Peyer's patch (tissue), 4 donors: ENCODE data around the gene PTBP1. TPM values are rescaled to one million over a fixed set of nuclear protein-coding genes. Genes with fewer than 3 reads are reported as not detected.

Source experiments
- DNase-seq, 3 donors: peaks; one replicate each; pipeline ENCODE4 v3.0.0-alpha.2; 2017 to 2019
- H3K27ac ChIP-seq, 4 donors: fragments of 200-600 bp; sonication (generic); one replicate each; pipeline ENCODE4 v1.5.1; 2016 to 2019
- H3K27me3 ChIP-seq, 2 donors: fragments of 200-600 bp; sonication (generic); one replicate each; pipeline ENCODE4 v1.5.1; 2019
- H3K36me3 ChIP-seq, 3 donors: fragments of 200-600 bp; sonication (generic); one replicate each; pipeline ENCODE4 v1.5.1; 2016 to 2019
- H3K4me1 ChIP-seq, 4 donors: fragments of 200-600 bp; sonication (generic); one replicate each; pipeline ENCODE4 v1.5.1; 2016 to 2019
- H3K4me3 ChIP-seq, 4 donors: fragments of 200-600 bp; sonication (generic); 1 replicate in 3 of 4; 2 replicates in 1 of 4; pipeline ENCODE4 v1.5.1; 2016 to 2019; ENCODE audit warnings: mild to moderate bottlenecking in 1 of 4
- H3K9me3 ChIP-seq, 4 donors: fragments of 200-600 bp; sonication (generic); one replicate each; pipeline ENCODE4 v1.5.1; 2016 to 2019; ENCODE audit warnings: mild to moderate bottlenecking in 1 of 4
- POLR2A ChIP-seq, 2 donors: fragments of 450-650 bp; IDR thresholded peaks; one replicate each; pipeline ENCODE4 v1.5.1; 2017; ENCODE audit warnings: antibody characterized with exemption in 2 of 2, mild to moderate bottlenecking in 2 of 2, moderate library complexity in 2 of 2
- total RNA-seq, 4 donors: library from RNA; depleted of rRNA; stranded (reverse); fragments of >200 nt; gene quantifications; one replicate each; pipeline ENCODE4 v1.1.0, GENCODE V29; 2016
- TF ChIP-seq, protein P1 (sequence below), 6 experiments: fragments of 450-650 bp in 4 of 6; fragments of 200-600 bp in 2 of 6; sonication (generic) in 1 of 6; IDR thresholded peaks; one replicate each; pipeline ENCODE4 v1.5.1; 2017 to 2019; ENCODE audit warnings: antibody characterized with exemption in 6 of 6, mild to moderate bottlenecking in 3 of 6, moderate library complexity in 1 of 6

PTBP1 gene
- total RNA-seq, 4 donors from 2014 or later, result 173 to 436 (median 229) TPM

DNA sequence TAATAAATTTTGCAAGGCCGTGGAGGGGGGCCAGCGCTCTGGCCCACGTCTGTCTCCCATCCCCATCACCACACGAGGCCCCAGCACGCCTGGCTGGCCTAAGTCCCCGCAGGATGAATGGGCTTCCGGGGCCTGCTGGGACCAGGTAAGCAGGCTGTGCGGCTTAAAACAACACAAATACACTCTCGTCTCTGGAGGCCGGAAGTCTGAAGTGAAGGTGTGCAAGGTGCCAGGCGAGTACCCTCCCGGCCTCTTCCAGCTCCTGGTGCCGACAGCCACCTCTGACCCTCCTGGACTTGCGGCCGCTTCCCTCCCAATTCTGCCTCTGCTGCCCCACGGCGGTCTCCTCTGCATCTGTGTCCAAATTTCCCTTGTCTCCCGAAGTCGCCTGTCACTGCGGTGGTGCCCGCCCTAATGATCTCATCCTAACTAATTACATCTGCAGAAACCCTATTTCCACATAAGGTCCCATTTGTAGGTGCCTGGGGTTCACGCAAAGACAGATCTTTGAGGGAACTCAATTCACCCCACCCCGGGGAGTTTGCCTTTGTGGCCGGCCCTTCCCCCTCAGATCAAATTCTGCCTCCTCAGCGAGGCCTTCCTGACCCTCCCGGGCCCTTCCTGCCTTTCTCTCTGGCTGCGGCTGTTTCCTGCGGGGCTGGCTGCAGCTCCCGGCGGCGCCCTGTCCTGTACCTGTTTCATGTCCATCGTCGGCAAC lies 8.1 kb upstream of the PTBP1 start:
- peaks cover 0 to 10% (median 0%) of the 10 kb centered on the region in 4 donors for H3K4me1 ChIP-seq
- H3K27ac ChIP-seq, result peak overlapping the region in 2 of 4 donors; percentile 59 to 65
- H3K27me3 ChIP-seq, result no peaks in the 10 kb centered on the region
- H3K36me3 ChIP-seq, result no peaks in the 10 kb centered on the region
- H3K9me3 ChIP-seq, result no peaks in the 10 kb centered on the region
- no peak for DNase-seq
- no peak overlapping the region for H3K4me3 ChIP-seq
- TF ChIP-seq, protein P1, sequence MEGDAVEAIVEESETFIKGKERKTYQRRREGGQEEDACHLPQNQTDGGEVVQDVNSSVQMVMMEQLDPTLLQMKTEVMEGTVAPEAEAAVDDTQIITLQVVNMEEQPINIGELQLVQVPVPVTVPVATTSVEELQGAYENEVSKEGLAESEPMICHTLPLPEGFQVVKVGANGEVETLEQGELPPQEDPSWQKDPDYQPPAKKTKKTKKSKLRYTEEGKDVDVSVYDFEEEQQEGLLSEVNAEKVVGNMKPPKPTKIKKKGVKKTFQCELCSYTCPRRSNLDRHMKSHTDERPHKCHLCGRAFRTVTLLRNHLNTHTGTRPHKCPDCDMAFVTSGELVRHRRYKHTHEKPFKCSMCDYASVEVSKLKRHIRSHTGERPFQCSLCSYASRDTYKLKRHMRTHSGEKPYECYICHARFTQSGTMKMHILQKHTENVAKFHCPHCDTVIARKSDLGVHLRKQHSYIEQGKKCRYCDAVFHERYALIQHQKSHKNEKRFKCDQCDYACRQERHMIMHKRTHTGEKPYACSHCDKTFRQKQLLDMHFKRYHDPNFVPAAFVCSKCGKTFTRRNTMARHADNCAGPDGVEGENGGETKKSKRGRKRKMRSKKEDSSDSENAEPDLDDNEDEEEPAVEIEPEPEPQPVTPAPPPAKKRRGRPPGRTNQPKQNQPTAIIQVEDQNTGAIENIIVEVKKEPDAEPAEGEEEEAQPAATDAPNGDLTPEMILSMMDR (IDR thresholded peaks at IDR 0.05), result no peak
- TF ChIP-seq POLR2A (IDR thresholded peaks at IDR 0.05), result no peak

DNA sequence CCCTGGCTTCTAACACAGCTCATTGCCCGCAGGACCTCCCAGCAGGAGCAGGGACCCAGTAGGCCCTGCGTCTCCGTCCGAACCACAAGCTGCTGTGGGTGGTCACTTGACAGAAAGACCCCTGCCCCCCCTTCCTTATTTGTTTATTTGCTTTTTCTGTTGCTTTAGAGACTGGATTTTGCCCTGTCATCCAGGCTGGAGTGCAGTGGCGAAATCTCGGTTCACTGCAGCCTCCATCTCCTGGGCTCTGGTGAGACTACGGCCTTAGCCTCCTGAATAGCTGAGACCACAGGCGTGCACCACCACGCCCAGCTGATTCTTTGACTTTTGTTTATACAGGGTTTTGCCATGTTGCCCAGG lies 7.6 kb upstream of the PTBP1 start:
- Histone ChIP-seq H3K9me3 (no peaks in the 10 kb centered on the region), H3K27ac (peak overlapping the region in 2 of 4 donors; percentile 59 to 65), H3K4me3 (no peak overlapping the region), H3K4me1 (peaks cover 0 to 10% (median 0%) of the 10 kb centered on the region in 4 donors), H3K36me3 (no peaks in the 10 kb centered on the region), H3K27me3 (no peaks in the 10 kb centered on the region)
- DNase-seq, result no peak
- TF ChIP-seq, protein P1 (IDR thresholded peaks at IDR 0.05), result no peak
- TF ChIP-seq POLR2A (IDR thresholded peaks at IDR 0.05), result no peak

GRCh38 chr19:791007-791566 lies 6.2 kb upstream of the PTBP1 start:
- Histone ChIP-seq H3K27ac (no peak overlapping the region), H3K9me3 (no peaks in the 10 kb centered on the region), H3K36me3 (no peaks in the 10 kb centered on the region), H3K4me1 (peaks cover 0 to 16% (median under 1%) of the 10 kb centered on the region in 4 donors), H3K27me3 (no peaks in the 10 kb centered on the region), H3K4me3 (no peak overlapping the region)
- no peak for DNase-seq
- TF ChIP-seq POLR2A (IDR thresholded peaks at IDR 0.05), result no peak
- TF ChIP-seq, protein P1 (IDR thresholded peaks at IDR 0.05), result no peak

DNA sequence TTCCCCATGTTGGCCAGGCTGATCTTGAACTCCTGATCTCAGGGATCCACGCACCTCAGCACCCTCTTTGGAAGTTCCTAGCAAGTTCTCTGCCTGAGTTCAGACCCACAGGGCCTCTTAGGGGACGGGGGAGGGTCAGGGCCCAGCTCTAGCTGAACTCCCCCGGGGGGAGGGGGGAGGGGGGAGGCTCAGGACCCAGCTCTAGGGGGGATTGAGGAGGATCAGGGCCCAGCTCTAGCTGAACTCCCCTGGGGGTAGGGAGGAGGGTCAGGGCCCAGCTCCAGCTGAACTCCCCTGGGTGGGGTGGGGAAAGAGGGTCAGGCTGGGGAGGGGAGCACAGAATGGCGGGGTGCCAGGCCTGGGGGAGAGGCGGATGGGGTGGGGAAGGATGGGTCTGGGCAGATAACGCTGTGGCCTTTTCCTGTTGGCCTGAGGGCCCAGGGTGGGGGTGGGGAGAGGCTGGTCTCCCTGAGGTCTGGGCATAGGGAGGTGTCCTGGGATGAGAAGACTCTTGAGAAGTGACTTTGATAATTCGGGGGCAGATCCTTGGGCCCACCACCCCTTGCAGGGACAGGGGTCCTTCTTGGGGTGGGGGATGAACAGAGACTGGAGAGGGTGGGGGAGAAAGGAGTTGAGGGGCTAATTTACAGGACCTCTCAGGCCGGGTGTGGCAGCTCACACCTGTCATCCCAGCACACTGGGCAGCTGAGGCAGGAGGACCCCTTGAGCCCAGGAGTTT lies 5.5 kb upstream of the PTBP1 start:
- no peaks in the 10 kb centered on the region for H3K36me3 ChIP-seq
- H3K27me3 ChIP-seq, result no peaks in the 10 kb centered on the region
- peak overlapping the region in 2 of 4 donors; percentile 6 to 14 for H3K27ac ChIP-seq
- H3K4me1 ChIP-seq, result peaks cover 0 to 21% (median 5%) of the 10 kb centered on the region in 4 donors
- no peaks in the 10 kb centered on the region for H3K9me3 ChIP-seq
- TF ChIP-seq, protein P1 (IDR thresholded peaks at IDR 0.05), result no peak
- TF ChIP-seq POLR2A (IDR thresholded peaks at IDR 0.05), result no peak
- no peak for DNase-seq
- H3K4me3 ChIP-seq, result no peak overlapping the region

DNA sequence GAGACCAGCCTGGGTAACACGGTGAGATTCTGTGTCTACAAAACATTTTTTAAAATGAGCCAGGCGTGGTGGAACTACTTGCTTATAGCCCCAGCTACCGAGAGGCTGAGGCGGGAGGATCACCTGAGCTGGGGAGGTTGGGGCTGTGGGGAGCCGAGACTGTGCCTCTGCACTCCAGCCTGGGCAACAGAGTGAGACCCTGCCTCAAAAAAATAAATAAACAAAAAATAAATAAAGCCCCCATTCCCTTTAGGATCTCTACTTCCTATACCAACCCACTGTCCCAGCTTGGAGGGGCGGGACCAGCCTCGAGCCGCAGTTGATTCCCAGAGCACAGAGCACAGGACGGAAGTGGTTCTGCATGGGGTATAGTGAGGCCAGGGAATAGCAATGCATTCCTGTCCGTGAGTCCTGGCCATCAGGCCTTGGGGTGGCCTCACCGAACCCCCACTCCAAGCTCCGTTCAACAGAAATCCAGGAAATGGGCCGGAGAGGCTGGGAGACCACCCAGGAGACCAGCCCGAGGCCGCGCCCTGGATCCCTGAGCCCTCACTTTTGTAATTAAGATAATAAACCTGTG lies 4.9 kb upstream of the PTBP1 start:
- no peaks in the 10 kb centered on the region for H3K27me3 ChIP-seq
- no peak for DNase-seq
- H3K4me3 ChIP-seq, result no peak overlapping the region
- H3K4me1 ChIP-seq, result peaks cover 0 to 21% (median 5%) of the 10 kb centered on the region in 4 donors
- no peaks in the 10 kb centered on the region for H3K36me3 ChIP-seq
- H3K27ac ChIP-seq, result peak overlapping the region in 2 of 4 donors; percentile 6 to 14
- H3K9me3 ChIP-seq, result peaks cover 0 to under 1% (median 0%) of the 10 kb centered on the region in 4 donors
- TF ChIP-seq, protein P1 (IDR thresholded peaks at IDR 0.05), result no peak
- TF ChIP-seq POLR2A (IDR thresholded peaks at IDR 0.05), result no peak
